ENCODE data around the gene SPTLC2.

GRCh38 chr14:77623201-77623600, 6.8 kb upstream of the SPTLC2 start:
- TF ChIP-seq, protein P1, sequence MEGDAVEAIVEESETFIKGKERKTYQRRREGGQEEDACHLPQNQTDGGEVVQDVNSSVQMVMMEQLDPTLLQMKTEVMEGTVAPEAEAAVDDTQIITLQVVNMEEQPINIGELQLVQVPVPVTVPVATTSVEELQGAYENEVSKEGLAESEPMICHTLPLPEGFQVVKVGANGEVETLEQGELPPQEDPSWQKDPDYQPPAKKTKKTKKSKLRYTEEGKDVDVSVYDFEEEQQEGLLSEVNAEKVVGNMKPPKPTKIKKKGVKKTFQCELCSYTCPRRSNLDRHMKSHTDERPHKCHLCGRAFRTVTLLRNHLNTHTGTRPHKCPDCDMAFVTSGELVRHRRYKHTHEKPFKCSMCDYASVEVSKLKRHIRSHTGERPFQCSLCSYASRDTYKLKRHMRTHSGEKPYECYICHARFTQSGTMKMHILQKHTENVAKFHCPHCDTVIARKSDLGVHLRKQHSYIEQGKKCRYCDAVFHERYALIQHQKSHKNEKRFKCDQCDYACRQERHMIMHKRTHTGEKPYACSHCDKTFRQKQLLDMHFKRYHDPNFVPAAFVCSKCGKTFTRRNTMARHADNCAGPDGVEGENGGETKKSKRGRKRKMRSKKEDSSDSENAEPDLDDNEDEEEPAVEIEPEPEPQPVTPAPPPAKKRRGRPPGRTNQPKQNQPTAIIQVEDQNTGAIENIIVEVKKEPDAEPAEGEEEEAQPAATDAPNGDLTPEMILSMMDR (IDR thresholded peaks at IDR 0.05) = no peak
- no peak for TF ChIP-seq POLR2AphosphoS5 (IDR thresholded peaks at IDR 0.05)
- no peak for TF ChIP-seq EP300 (IDR thresholded peaks at IDR 0.05)

Data from gastroesophageal sphincter (tissue), 3 donors.